GM19239 (cell line): ENCODE data around the gene SLX1A.
"Not testable (repeated sequence)": the region's sequence is repeated elsewhere in the genome, so short reads cannot be mapped to it uniquely, and the experiment has no call there.

Source experiments
- DNase-seq: peaks from one replicate; pipeline ENCODE4 v3.0.0; 2011; ENCODE audit warnings: low spot score; ENCODE audit not compliant: insufficient read length
- FAIRE-seq: peaks from 2 replicates; lab custom pipeline; 2011; peaks lifted over from hg19 to GRCh38; lab: Jason Lieb, UNC

SLX1A gene

DNA sequence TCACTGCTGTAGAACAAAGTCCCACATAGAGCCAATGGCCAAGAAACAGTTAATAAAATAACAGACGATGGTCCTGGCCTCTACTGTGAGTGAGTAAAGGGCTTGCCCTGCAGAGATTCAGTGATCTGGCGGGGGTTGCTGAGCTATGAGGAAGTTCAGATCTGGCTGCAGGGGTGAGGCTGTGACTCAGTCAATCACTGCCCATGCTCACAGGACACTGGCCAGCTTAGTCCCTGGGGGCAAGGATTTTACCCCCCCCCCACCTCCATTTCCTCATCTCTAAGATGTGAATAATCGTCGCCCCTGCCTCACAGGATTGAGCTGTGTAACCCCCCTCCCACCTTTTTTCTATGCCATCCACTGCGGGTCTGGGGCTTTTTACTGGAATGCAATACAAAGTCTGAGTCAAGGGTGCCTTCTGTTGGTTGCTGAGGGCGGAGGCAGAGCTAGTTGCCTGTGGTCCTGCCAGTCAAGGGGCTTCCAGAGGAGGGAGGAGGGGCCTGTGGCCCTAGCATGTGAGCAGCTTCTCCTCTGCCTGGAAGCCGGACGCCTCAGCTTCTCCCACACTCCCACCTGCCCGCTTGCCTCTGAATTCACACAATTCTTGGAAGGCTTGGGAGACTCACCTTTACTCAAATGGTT, 13.5 kb downstream of the SLX1A start:
- DNase-seq, FAIRE-seq: not testable (repeated sequence)

DNA sequence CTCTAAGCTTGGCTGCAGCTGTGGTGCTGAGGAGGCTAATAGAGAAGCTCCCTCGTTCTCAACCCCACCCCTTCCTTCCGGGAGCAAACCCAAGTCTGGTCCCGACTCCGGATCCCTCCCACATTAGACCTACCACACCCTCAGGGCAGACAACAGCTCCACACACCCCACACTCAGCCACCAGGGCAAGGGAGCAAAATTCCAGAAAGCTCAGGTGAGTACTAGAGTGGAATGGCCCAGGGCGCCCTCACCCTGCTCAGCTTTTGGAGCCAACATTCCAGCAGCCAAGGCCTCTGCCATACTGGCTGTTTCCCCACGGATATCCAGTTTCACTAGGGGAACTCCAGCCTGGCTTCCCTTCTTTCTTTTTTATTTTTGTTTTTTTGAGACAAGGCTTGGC, 15.4 kb downstream of the SLX1A start:
- not testable (repeated sequence) for DNase-seq, FAIRE-seq

DNA sequence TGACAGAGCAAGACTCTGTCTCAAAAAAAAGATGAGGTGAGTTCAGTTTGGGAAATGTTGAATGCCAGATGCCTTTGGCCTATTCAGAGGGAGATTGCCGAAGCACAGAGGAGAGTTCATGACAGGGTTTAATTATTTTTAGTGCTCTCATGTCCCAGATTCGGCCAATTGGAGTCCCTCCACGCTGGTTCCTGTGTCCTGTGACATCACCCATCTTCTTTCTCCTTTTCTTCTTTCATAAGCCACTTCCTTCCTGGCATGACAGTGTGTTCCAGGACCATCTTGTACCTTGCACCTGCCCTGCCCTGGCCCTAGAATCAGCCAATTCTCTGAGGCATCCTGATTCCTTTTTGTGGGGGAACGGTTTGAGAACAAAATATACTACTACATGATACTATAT, 17.7 kb downstream of the SLX1A start:
- FAIRE-seq, DNase-seq: not testable (repeated sequence)

DNA sequence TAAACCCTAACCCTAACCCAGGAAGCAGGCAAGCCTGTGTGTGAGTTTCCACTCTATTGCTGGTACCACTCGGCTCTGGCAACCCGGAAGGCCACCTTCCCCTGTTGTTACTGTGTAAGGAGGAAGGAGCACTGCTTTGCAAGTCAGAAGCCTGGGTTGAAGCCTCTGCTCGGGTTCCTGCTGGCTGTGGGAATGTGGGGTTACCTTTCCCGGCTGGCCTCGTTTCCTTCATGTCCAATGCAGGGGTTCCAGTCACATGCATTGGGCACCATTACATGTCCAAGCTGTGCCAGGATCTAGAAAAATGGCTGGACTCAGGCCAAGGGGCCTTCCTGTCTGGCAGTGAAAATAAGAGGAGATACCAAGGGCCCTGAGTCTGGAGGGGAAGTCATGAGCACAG, 23.4 kb downstream of the SLX1A start:
- FAIRE-seq, DNase-seq: not testable (repeated sequence)
